ENCODE measurements around the gene CTDSPL.
"Not testable (repeated sequence)": the region's sequence is repeated elsewhere in the genome, so short reads cannot be mapped to it uniquely, and the experiment has no call there.

CTDSPL gene

DNA sequence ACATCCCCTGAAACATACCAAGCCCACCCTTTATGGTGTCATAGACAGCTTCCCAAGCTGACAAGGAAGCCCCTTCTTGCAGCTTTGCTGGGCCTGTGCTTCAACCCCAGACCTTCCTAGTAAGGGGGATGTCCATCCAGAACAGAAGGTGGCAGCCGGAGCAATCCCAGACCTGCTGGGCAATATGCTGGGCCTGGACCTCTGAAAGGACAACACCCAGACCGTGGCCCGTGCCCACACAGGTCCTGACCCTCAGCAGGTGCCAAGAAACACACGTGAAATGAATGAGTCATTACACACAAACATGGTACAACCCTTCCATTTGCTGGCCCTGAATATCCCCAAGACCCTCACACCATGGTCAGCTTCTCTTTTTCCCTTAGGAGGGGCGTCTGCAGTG lies 109.1 kb downstream of the CTDSPL start:
- no peak for DNase-seq

DNA sequence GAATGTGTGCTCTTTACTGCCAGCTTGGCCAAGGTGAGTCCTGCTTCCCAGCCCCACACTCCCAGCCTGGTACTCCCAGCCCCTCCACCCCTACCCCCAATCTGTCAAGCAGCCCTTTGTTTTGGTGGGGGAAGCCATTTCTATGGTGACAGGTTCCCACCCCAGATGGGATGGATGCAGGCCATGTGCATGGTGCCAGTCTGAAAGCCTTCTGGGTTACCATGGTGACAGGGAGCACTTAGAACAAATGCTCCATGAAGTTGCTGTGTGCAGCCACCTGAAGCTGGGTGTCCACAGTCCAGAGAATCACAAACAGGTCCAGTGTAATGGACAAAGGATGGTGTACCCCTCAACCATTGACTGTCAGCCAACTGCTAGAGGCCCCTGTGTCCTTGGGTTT lies 109.8 kb downstream of the CTDSPL start:
- DNase-seq, result no peak

DNA sequence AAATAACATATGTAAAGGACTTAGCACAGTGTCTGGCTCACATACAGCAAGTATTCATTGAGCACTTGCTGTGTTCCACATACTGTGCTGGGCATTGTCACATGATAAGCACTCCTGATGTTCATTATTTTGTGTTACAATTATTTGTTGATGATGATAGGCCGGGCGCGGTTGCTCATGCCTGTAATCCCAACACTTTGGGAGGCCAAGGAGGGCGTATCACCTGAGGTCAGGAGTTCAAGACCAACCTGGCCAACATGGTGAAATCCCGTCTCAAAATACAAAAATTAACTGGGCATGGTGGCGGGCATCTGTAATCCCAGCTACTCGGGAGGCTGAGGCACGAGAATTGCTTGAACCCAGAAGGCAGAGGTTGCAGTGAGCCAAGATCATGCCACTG lies 110.4 kb downstream of the CTDSPL start:
- DNase-seq, result not testable (repeated sequence)

DNA sequence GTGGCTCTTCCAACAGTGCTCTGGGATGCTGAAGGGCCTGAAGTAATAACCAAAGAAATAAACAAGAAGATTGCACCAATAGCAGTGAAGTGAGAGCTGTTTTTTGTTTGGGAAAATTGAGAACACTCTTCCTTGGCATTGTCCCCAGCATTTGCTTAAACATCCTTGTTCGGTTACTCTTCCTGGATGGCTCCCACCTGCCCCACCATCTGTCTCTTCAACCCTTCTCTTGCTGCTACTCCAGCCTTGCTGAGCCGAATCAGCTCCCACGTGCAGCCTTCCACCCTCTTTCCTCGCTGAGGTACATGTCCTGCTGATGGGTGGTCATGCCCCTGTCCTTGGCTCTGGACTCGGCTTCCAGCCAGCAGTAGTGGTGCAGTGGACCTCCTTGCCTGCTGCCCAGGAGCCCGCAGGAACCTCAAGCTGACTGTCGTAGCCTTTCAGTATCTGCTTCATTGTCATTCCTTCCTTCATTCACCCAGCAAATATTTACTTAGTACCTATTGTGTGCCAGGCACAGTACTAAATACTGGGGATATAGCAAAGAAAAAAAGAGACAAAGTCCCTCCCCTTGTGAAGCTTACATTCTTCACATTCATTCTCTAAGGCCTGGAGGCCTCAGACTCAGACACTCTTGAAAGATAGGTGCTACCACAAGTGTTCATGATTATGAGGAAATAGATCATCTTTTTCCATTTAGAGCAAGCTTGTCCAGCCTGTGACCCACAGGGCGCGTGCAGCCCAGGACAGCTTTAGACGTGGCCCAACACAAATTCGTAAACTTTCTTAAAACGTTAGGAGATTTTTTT lies 111.8 kb downstream of the CTDSPL start:
- no peak for DNase-seq

DNA sequence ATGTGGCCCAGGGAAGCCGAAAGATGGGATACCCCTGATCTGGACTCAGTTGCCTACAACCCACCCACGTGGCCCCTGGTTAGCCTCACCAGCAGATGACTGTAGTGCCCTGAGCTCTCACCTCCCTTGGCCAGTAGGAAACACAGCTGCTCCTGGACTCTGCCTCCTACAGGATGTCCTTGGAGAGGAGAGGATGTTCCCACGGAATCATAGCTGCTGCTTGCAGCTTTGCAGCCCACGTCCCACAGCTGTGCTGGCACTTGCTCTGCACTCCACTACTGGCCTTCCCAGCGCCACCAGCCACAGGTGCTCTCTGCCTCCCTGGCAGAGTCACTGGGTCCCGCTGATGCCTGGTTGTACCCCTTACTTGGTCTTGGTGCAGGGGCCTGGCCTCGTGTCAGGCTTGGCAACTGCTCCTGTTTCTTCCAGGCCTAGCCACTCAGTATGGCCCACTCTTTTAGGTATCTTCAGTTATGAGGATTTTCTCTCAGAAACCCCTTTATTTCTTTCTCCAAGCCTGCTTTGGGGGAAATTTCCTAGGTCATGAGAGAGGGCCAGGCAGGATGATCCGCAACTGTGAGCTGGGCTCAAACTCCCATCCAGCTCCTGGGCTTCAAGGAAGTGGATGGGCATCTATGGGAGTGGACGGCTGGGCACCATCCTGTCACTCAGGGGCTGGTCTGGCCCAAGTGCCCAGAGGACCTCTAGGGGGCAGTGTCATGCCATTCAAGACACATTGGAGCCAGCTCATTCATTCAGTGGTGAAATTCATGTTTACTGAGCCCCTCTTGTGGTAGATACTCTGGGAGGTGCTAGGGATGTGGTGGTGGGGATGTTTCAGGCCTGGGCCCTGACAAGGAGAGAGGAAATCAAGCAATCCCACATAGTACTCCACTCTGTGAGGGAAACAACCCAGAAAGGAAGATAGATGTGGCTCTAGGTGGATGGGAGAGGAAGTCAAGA lies 112.7 kb downstream of the CTDSPL start:
- DNase-seq, result peak; percentile 22

DNA sequence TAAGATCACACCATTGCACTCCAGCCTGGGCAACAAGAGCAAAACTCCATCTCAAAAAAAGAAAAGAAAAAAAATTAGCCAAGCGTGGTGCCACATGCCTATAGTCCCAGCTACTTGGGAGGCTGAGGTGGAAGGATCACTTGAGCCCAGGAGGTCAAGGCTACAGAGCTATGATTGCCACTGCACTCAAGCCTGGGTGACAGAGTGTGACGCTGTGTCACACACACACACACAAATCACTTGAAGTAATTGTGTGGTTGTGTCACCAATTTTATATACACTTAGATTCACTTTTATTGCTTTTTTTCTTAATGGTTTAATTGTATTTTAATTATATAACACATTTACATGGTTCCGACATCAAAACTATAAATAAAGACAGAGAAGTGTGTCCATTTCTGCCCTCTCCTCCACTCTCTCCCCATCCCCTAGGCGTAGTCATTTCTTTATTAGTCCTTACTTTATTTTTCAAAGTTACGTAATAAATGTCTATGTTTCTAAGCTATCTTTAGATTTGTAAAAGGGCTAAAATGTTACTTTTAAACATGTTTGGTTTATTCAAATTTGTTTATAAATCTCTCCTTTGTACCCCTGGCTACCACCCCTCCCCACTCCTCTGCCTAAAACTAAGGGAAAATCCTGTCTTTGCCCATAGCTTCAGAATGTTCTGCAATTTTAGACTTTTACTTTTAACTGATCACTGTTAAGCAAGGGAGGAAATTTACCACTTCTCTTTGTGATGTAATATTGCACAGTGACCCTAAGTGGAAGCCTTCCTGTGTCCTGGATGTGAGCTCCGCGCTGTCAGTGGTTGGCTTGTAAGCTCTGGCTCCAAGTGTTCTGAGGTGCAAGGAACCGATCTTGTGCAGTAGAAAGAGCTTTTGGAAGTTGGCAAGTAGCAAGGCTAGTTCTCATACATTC lies 118.1 kb downstream of the CTDSPL start:
- no peak for DNase-seq

DNA sequence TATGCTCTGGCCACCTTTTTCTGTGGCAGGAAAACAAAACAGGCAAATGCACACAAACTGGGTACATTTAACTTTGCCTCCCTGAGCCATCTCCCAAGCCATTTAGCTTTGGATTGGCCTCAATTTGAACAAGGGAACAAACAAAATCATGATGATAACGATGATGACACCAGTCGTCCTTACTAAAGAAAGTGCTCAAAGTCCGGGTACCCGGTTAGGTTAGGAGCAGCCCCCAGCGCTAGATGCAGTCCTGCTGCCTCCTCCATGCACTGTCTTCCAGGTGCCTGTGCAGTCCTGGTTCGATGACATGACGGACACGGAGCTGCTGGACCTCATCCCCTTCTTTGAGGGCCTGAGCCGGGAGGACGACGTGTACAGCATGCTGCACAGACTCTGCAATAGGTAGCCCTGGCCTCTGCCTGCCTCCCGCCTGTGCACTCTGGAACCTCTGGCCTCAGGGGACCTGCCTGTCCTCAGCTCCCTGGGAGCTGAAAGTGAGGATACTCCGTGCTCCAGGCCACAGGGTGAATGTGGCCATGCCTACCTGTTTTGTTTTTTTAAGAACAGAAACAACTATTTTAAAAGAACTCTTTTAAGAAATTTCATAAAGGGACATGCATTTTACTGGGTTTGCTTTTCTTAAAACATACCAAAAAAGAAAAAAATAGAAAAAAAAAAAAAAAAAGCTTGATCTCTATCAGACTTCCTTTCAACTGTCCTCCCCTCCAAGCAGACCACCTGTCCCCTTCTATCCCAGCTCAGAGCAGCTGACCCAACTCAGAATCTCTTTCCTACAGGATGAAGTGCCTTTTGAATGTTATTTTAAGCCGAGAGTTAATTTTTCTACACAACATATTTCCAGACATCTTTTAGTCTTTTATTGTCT lies 119.0 kb downstream of the CTDSPL start:
- DNase-seq, result no peak

DNA sequence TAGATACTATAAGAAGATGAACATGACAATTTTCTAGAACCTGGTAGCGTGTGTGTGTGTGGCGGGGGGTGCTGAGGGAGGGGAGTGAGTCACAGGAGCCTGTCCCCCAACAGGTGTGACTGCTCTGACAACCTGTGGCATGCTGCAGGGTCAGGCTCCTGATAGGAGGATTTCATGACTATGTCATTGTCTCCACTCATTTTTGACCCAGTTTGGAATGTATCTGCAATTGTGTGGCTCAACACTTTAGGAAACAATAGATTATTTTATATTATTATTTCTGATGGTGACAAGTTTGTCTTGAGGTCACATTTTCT lies 119.6 kb downstream of the CTDSPL start:
- no peak for DNase-seq

DNA sequence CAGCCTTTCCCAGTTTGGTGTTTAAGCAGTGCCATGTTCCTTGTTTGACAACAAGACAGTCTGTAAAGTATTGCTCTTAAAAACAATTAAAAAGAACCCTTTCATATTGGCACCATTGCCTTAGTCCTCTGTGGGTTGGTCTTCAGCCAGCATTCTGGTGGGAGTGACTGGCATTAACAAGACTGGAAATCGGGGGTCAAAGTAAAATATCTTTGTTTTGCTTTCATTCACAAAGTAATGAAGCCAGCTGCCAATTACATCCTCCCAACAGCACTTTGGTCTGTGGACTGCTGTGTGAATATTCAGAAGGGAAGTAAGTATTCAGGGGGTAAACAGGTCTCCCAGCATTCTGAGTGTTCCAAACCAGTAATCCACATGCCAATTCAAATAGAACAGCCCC lies 120.7 kb downstream of the CTDSPL start:
- no peak for DNase-seq

DNA sequence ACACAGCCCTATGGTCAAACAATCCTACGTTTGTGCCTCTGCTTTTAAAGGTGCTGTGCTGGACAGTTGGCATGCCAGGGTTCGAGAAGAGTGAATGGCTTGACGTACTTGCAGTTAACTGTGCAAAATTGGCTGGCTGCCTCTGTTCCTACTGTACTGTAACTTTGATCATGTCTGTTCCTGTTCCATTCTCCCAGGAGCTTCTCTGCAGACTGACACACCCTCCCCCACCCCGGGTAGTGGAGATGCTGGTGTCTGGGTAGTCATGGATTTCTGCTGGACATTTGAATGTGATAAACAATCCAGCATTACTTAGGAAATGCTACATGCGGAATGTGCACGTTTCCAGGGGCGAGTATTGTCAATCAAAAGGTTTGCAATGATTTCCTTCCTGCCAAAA lies 122.4 kb downstream of the CTDSPL start:
- no peak for DNase-seq

DNA sequence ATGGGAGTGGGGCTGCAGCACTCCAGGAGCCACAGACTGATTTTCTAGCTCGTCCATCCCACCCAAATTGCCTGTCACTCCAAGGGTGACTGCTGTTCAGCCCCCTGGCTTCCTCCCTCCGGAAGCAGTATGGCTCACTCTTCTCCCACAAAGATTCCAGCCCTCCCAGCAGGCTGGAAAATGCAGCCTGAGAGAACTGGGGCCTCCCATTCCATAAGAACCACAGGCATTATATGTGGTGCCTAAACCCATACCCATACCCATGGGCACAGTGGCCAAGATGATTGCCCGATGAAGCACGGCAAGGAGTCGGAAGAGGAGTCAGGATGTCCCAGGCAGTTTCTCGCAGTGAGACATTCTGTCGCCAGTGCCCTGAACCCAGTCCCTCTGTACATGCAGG lies 122.9 kb downstream of the CTDSPL start:
- no peak for DNase-seq

DNA sequence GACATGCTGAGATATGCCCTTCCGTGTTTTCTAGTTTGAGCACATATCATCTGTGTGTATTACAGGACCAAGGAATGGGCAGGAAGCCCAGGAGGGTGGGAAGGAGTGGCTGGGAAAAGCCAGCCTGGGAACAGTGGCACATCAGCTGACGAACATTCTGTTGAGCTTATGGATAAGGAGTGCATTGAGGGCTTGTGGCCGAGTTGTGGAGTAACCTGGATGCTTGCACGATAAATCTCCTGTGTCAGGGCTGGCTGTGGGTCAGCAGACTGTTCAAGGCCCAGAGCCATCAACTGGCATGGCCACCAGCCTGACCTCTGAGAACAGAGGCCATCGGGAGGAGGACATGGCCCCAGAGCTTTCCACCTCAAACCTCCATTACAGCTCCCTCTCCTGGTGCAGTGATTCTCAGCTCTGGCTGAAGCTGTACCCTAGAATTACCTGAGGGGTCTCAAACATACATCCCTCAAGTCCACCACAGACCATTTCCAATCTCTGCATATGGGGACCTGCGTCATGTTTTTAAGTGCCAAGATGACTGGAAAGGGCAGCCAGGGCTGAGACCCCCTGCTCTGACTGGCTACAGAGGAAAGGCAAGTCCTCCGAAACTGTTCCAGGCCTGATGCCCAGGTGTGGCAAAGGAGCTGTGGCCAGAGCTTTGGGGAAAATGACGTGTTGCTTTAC lies 124.1 kb downstream of the CTDSPL start:
- no peak for DNase-seq

DNA sequence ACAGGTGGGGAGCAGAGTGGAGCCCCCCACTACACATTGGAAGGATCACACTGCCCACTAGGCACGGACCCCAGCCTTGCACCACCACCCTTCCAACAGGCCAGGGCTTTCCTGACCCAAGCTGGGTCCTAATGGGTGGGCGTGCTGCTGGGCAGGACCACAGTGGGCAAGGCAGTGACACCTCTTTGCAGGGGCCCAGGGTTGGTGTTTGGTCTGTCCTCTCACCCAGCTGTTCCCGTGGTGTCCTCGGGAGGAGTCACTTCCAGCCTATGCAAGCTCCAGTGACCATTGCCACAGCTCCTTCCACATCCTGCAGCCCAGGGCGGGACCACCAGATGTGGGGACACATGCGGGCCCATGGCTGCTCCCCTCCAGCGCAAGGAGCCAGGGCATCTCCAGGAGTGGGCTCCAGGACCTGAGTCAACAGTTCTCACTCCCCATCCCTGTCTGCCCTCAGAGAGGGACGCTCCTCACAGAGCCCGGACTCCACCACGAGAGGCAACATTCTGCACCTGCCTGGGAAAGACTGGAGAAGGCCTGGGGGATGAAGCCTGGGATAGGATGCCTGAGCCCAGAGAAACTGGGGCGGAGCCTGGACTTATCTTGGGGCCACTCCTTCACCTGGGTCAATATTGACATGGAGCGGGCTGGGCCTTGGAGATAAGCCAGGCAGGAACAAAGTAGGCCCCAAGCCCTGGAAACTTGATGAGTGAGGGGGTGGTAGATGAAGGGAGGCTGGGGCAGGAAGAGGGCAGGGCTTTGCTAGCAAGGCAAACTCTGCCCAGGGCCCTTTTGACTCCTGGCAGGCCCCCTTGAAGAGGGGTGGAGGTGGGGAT lies 125.0 kb downstream of the CTDSPL start:
- peak; percentile 68 for DNase-seq

DNA sequence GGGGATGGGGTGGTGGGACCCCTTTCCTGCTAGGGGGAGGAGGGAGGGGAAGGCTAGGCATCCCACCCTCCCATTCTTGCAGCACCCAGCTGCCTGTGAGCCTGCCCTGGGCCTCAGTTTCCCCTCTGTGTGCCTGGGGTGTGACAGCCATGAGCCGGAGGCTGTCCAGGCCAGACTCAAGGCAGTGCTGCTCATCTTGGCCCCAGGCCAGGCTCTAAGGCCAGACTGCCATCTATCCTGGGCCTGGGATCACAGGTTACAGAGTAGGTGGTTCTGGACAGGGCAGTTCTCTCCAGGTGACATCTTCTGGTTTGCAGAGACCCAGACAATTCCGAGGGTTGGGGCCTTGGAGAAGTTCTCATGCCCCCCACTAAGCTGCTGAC lies 125.6 kb downstream of the CTDSPL start:
- no peak for DNase-seq

DNA sequence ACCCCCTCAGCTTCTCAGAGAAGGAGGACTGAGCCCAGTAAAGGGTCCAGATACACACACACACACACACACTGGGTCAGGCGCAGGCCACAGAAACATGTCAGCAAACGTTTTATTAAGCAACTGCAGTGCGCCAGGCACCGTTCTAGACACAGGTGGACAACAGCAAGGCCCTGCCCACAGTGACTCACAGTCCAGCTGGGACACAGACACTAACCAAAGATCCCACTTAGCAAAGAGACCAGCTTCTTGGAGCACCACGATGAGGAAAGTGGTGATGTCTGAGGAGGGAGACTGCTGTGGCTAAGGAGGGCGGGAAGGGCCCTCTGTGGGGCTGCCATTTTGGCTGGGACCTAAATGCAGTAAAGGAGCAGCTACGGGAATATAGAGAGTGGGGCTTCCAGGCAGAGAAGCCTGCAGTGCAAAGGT lies 126.1 kb downstream of the CTDSPL start:
- DNase-seq, result no peak

DNA sequence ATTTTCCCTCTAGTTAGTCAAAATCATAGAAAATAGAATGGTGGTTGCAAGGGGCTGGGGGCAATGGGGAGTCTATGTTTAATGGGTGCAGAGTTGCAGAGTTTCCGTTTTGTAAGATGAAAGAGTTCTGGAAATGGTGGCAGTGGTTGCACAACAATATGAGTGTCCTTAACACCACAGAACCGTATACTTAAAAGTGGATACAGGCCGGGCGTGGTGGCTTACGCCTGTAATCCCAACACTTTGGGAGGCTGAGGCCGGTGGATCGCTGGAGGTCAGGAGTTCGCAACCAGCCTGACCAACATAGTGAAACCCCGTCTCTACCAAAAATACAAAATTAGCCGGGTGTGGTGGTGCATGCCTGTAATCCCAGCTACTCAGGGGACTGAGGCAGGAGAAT lies 126.7 kb downstream of the CTDSPL start:
- not testable (repeated sequence) for DNase-seq

DNA sequence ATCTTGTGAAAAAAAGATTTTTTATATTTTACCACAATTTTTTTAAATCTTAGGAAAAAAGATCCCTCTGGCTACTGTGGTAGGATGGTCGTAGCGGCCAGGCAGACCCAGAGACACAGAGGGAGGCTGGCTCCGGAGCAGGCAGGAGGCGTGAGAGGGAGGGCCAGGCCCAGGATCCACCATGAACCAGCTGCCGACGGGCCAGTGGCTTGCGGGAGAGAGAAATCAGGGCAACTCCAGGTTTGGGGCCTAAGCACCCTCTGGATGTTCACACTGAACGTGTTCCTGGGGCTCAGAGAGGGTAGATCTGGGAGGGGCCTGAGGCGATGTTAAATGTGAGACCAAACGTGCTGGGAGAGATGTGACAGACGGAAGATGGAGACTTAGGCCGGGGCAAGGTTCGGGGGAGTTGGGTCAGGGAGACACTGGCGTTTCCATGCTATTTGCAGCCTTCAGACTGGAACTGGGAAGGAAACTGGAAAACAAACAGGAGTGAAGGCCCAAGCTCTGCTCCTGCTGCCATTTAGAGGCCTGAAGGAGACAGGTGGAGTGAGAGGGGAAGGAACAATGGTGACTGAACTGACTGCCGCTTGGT lies 127.3 kb downstream of the CTDSPL start:
- no peak for DNase-seq

DNA sequence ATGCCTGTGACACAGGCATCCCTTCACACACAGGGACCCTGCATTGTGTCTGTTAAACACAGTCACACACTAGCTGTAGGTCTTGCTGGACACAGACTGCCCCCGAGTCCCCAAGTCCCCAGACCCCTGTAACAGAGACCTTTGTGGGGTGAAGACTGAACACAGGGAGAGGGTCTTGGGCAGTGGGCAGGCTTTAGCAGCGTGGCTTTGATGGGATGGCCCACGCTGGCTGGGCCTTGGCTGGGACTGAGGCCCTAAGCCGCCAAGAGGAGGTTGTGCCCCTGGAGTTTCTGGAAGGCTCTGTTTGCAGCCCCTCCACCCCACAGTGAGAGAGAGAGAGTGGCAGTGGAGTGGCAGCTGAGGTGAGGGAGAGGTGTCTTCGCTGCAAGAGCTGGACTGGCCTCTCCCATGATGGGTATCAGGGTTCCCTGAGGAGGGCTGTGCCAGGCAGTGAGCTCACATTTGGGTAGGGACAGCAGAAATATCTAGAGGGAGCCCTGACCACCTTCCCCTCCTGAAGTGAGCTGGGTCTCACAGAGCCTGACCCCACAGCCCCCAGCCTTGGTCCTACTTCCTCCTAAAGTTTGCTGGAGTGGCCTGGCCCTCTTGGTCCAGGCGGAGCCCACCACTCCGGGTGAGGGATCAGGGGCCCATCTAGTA lies 128.3 kb downstream of the CTDSPL start:
- DNase-seq, result no peak

DNA sequence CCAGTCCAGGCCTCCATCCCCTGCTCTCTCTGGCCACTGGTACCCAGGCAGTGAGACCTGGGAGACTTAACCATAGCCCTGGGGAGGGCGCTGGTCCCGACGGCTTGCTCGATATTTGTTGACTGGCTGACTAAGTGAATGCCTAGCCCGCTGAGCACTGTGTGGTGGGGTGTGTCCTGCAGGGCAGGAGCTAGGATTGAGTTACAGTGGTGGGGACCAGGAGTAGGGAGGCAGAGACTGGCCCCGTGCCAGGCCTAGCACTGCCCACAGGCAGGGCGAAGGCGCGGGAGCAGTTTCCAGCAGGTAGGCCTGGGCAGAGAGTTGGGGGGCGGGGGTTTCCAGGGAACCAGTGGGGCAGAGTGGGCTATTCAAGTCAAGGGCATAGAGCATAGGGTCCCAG lies 128.8 kb downstream of the CTDSPL start, which contains the start of gene VILL:
TSS of gene VILL (plus strand) at position 260 of the 400 bp plus-strand sequence. CDS start 2,887 bp downstream, outside the sequence.
- DNase-seq, result no peak
